ENCODE data around the gene HOXC11. TPM values are rescaled to one million over a fixed set of nuclear protein-coding genes. Genes with fewer than 3 reads are reported as not detected.

Gene HOXC11
- total and polyA plus RNA-seq, 2 donors (not counting 1 experiment from before 2014, with no cell fraction given): not detected

GRCh38 chr12:53976172-53976822 lies 3.4 kb downstream of the HOXC11 start:
- 23% methylated on average over 7 of the region's 21 CpGs for WGBS (ENCODE audit: insufficient coverage)
- CTCF ChIA-PET: interaction anchor here (0.7 kb wide), 1 partner anchor 276 kb away, joined by 5 read pairs; no protein-coding TSS in a partner anchor
- POLR2A ChIA-PET: interaction anchor here (0.6 to 0.7 kb wide), 2 partner anchors 104 to 229 kb away, joined by 3 to 7 read pairs; no protein-coding TSS in a partner anchor
- Mint-ChIP-seq H3K27me3 (peaks cover 85% of the 10 kb centered on the region), H3K4me3 (no peak overlapping the region), H3K27ac (no peak overlapping the region), H3K9me3 (ENCODE audit: insufficient read depth) (peaks cover 2% of the 10 kb centered on the region), H3K4me1 (peaks cover 21% of the 10 kb centered on the region)
- Histone ChIP-seq H3K9me3 (ENCODE audit: control extremely low read depth in 1 of 3, control insufficient read depth in 2 of 3, insufficient read depth in 1 of 3, low read length in 2 of 3) (peaks cover 0 to 78% (median 13%) of the 10 kb centered on the region in 3 donors), H3K4me2 (replicated peaks; ENCODE audit: low read depth, low read length, poor library complexity, severe bottlenecking) (no peak overlapping the region), H2AFZ (ENCODE audit: insufficient read depth, low read depth, low read length, poor library complexity, severe bottlenecking) (no peak overlapping the region), H3K9ac (ENCODE audit: low read length) (no peak overlapping the region), H4K20me1 (ENCODE audit: control insufficient read depth, insufficient read depth, low read length, poor library complexity, severe bottlenecking) (no peaks in the 10 kb centered on the region), H3K4me1 (ENCODE audit: control insufficient read depth in 2 of 2, insufficient read depth in 2 of 2, low read length in 2 of 2) (peaks cover 25 to 42% of the 10 kb centered on the region in 2 donors), H3K36me3 (replicated peaks in 1 of 2; ENCODE audit: control extremely low read depth in 1 of 2, control insufficient read depth in 1 of 2, extremely low read depth in 1 of 2, insufficient read depth in 2 of 2, low read length in 1 of 2) (no peaks in the 10 kb centered on the region), H3K79me2 (ENCODE audit: control insufficient read depth, insufficient read depth, low read length) (no peaks in the 10 kb centered on the region), H3K27me3 (replicated peaks in 1 of 4; ENCODE audit: control extremely low read depth in 1 of 4, control insufficient read depth in 3 of 4, insufficient read depth in 4 of 4, low read length in 3 of 4) (peaks cover 0 to 97% (median 85%) of the 10 kb centered on the region in 4 experiments), H3K27ac (ENCODE audit: low read length in 2 of 2) (no peak overlapping the region), H3K4me3 (ENCODE audit: control extremely low read depth in 1 of 5, extremely low read depth in 1 of 5, insufficient read depth in 1 of 5, low read depth in 2 of 5, low read length in 4 of 5) (no peak overlapping the region)
- DNase-seq (peak; percentile 29), ATAC-seq (ENCODE audit: low read depth) (no peak)
- intact Hi-C loops (cut with micrococcal nuclease): loop anchor here (5.0 kb wide), 1 partner anchor 36 kb away; no protein-coding TSS in a partner anchor
- TF ChIP-seq EZH2 (IDR thresholded peaks at IDR 0.05; ENCODE audit: borderline replicate concordance, insufficient read depth, low read depth, low read length, poor library complexity, severe bottlenecking): no peak
- TF ChIP-seq CTCF (IDR thresholded peaks at IDR 0.05): no peak
